Subcutaneous adipose tissue (tissue), 4 donors: Measurements from ENCODE around the gene RRP7A. TPM values are rescaled to one million over a fixed set of nuclear protein-coding genes. Genes with fewer than 3 reads are reported as not detected.

Experiments used
- total RNA-seq, 4 donors: library from RNA; depleted of rRNA; stranded (reverse); fragments of >200 nt; gene quantifications; one replicate each; pipeline ENCODE4 v1.1.0, GENCODE V29; 2016
- TF ChIP-seq, protein P1 (sequence below): fragments of 450-650 bp; IDR thresholded peaks from one replicate; pipeline ENCODE4 v1.5.1; 2016; ENCODE audit warnings: low read depth, mild to moderate bottlenecking, control low read depth, antibody characterized with exemption, moderate library complexity

The RRP7A gene, protein sequence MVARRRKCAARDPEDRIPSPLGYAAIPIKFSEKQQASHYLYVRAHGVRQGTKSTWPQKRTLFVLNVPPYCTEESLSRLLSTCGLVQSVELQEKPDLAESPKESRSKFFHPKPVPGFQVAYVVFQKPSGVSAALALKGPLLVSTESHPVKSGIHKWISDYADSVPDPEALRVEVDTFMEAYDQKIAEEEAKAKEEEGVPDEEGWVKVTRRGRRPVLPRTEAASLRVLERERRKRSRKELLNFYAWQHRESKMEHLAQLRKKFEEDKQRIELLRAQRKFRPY
- 10 to 100 TPM; 10.9 to 29.4 (median 17.4) TPM for total RNA-seq

DNA sequence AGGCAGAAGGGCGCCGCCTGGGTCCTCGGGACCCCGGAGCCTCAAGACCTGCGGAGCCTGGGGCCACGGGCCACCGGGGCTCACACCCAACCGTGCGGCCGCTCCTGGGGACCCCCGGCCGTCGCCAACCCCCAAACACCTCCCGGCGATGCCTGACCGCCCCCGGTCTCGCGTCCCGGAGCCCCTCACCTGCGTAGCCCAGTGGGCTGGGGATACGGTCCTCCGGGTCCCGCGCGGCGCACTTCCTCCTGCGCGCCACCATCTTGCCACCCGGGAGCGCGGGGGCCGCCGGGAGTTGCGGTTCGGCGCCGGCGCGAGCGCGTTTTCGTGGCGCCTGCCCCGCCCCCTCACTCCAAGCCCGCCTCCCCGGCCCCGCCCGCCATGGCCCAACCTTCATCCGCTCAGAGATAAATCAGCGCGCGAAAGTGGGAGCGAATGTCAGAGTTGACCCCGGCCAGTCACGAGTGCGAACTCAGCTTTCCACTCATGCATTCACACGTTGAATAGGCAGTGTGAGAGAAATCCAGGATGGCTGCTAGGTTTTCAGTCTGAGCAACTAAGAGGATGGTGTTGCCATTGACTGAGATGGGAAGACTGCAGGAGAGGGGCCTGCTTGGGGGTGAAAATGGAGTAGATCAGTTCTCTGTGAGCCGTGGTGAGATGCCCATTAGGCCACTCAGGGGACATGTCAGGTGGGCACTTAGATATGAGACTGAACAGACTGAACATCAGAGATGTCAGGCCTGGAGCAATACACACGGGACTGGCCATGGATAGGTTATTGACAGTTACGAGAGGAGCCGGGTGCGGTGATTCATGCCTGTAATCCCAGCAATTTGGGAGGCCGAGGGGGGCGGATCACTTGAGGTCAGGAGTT, at the start of gene RRP7A:
TSS of gene RRP7A (minus strand) at position 272 of the 877 bp plus-strand sequence. CDS start at position 262, 10 bp downstream.
- TF ChIP-seq, protein P1, sequence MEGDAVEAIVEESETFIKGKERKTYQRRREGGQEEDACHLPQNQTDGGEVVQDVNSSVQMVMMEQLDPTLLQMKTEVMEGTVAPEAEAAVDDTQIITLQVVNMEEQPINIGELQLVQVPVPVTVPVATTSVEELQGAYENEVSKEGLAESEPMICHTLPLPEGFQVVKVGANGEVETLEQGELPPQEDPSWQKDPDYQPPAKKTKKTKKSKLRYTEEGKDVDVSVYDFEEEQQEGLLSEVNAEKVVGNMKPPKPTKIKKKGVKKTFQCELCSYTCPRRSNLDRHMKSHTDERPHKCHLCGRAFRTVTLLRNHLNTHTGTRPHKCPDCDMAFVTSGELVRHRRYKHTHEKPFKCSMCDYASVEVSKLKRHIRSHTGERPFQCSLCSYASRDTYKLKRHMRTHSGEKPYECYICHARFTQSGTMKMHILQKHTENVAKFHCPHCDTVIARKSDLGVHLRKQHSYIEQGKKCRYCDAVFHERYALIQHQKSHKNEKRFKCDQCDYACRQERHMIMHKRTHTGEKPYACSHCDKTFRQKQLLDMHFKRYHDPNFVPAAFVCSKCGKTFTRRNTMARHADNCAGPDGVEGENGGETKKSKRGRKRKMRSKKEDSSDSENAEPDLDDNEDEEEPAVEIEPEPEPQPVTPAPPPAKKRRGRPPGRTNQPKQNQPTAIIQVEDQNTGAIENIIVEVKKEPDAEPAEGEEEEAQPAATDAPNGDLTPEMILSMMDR, result no peak

DNA sequence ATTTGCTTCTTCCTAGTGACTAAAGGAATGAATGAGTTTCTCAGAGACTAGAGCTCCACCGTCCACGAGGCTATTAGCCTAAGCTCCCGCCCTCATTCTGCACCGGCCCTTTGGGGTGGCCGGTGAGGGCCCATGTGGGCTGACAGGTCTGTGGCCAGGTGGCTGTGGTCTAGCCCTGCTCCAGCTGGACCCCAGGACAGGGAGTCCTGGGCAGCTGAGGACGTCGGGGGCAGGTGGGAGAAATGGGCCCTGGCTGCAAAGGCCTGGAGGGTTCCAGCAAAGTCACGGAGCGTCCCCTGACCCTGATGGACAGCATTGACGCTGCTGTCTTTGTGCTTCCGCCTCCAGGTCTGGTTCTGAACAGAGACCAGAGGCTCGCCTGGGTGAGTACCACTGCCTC, 46.4 kb upstream of the RRP7A start:
- TF ChIP-seq, protein P1, result no peak

DNA sequence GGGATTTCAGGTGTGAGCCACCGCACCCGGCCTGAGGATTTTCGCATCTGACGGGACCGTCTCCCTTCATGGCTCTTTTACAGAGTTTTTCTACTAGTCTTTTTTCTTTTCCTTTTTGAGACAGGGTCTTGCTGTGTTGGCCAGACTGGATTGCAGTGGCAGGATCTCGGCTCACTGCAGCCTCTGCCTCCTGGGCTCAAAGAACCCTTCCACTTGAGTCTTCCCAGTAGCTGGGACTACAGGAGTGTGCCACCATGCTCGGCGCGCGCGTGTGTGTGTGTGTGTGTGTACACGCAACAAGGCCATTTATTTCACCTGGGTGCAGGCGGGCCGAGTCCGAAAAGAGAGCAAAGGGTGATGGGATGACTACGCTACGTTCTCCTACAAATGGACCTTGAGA, 45.1 kb upstream of the RRP7A start:
- TF ChIP-seq, protein P1, result no peak

DNA sequence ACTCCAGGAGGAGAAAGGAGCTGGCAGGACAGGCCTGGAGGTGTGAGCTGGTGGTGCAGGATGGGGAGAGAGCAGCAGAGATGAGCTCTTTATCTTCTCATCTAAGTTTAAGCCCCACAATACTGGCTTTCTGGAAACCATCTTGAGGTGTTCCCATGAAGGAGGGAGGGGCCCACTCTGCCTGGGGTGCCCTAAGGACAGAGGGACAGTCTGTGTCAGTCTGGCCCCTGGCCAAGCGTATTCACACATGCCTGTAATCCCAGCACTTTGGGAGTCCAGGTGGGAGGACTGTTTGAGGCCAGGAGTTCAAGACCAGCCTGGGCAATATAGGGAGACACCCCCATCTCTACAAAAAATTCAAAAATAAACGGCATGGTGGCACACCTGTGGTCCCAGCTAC, 43.1 kb upstream of the RRP7A start:
- TF ChIP-seq, protein P1, result no peak

DNA sequence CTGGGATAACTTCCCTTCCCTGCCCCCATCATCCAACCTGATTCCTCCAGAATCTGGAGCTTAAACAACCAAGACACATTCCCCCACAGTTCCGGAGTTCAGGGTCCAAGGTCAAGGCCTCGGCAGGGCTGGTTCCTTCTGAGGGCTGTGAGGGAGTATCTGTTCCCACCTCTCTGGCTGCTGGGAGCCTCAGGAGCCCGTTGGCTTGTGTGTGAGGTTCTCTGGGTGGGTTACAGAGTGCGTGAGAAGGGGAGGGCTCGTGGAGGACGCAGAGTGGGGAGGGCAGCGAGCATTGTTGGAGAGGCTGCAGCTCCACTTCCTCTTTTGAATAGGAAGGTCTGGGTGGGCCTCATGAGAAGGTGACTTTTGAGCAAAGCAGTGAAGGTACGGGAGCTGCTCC, 42.7 kb upstream of the RRP7A start:
- TF ChIP-seq, protein P1, result no peak

DNA sequence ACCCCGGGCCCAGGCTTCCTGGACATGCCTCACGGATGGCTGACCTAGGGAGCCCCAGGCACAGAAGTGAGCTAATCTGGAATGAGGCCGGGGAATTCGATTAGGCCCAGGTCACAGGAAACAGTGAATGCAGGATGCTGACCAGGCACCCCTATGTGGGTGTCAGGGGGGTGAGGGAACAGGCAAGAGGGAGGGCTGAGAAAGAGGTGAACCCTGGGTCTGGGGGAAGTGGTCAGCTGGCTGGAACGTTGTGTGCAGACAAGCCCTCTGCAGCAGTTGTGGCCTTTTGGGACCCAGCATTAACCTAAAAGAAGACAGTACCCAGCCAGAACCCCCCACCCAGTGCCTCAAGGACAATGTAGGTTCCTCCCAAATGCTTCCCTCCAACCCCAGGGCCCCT, 42.3 kb upstream of the RRP7A start:
- TF ChIP-seq, protein P1, result no peak

DNA sequence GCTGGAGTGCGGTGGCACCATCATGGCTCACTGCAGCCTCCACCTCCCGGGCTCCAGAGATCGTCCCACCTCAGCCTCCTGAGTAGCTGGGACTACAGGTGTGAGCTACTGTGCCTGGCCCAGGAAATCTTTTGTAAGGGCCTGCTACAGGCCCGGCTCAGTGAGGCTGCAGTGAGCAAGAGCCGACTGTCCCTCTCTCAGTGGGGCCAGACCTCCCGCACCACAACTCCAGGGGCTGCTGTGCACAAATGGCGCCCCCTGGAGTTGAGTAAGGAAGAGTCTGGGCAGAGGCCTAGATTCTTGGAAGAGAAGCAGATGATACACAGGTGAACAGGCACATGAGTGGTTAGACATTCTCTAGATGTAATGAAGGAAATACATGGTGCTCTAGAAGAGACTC, 41.2 kb upstream of the RRP7A start:
- TF ChIP-seq, protein P1, result no peak
